HUES64 (cell line): ENCODE measurements around the gene SAE1.
A peak's percentile ranks its signal among the peaks of the same experiment; 100 is the strongest.
"Not testable (repeated sequence)": the region's sequence is repeated elsewhere in the genome, so short reads cannot be mapped to it uniquely, and the experiment has no call there.

Experiments used
- H3K27ac ChIP-seq: 2 replicates; pipeline ENCODE4 v1.7.0; 2013; ENCODE audit warnings: low read depth, low read length, inconsistent platforms
- H3K27me3 ChIP-seq: 2 replicates; pipeline ENCODE4 v1.6.1; 2013; ENCODE audit warnings: mild to moderate bottlenecking, low read length; ENCODE audit not compliant: insufficient read depth
- H3K36me3 ChIP-seq: 2 replicates; pipeline ENCODE4 v1.6.1; 2013; ENCODE audit warnings: mild to moderate bottlenecking, low read length; ENCODE audit not compliant: insufficient read depth
- H3K4me1 ChIP-seq: 2 replicates; pipeline ENCODE4 v1.6.1; 2013; ENCODE audit warnings: mild to moderate bottlenecking, low read length, moderate library complexity; ENCODE audit not compliant: insufficient read depth
- H3K4me3 ChIP-seq: 2 replicates; pipeline ENCODE4 v1.5.1; 2013; ENCODE audit warnings: mild to moderate bottlenecking, low read length, moderate library complexity
- H3K9ac ChIP-seq: 2 replicates; pipeline ENCODE4 v1.6.1; 2013; ENCODE audit warnings: mild to moderate bottlenecking, low read depth, low read length
- H3K9me3 ChIP-seq: 2 replicates; pipeline ENCODE4 v1.6.1; 2013; ENCODE audit warnings: low read depth, low read length; ENCODE audit not compliant: insufficient read depth
- WGBS: fragments of 150-250, 120-280 bp; methylation state at CpG from one replicate; pipeline ENCODE4 v1.1.7; 2013; ENCODE audit warnings: missing lambda C conversion rate; 5-methylcytosine and 5-hydroxymethylcytosine counted together

Gene SAE1

DNA sequence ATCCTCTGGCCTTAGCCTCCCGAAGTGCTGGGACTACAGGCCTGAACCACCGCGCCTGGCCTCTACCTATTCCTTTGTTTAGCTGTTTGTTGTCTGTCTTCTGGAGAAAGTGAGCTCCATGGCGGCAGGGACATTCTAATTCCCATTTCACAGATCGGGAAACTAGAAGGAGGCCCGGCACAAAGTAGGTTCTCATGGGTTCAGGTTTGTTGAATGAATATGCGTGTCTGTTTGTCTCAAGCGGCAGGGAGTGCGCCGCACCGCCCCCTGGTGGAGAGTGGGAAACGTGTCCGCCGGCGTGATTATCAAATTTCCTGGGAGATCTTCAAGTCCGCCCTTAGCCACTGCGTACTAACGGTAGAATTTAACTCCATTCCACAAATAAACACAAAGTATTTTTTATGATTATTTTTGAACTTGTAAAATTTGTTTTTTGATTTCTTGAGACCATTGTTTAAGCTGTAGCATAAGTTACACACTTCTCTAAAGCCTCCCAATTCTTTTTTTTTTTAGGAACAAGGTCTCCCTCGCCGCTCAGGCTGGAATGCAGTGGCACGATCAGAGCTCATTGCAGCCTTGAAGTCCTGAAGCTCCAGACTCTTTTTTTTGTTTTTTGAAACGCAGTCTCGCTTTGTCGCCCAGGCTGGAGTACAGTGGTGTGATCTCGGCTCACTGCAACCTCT is 116.8 kb downstream of the SAE1 start:
- Histone ChIP-seq H3K36me3 (no peaks in the 10 kb centered on the region), H3K27ac (no peak overlapping the region), H3K4me3 (no peak overlapping the region), H3K4me1 (no peaks in the 10 kb centered on the region), H3K9me3 (no peaks in the 10 kb centered on the region), H3K27me3 (peaks cover 11% of the 10 kb centered on the region), H3K9ac (no peak overlapping the region)
- WGBS: 50% methylated on average over 23 of the region's 25 CpGs

DNA sequence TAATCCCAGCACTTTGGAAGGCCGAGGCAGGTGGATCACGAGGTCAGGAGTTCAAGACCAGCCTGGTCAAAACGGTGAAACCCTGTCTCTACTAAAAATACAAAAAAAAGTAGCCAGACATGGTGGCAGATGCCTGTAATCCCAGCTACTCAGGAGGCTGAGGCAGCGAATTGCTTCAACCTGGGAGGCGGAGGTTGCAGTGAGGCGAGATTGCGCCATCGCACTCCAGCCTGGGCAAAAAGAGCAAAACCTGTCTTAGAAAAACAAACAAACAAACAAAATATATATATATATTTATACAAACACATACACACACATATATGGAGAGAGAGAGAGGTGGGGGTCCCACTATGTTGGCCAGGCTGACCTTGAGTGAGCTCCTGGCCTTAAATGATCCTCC is 122.4 kb downstream of the SAE1 start:
- not testable (repeated sequence) for H3K9me3 ChIP-seq, H3K27ac ChIP-seq, H3K4me3 ChIP-seq, H3K9ac ChIP-seq, H3K4me1 ChIP-seq, H3K36me3 ChIP-seq, H3K27me3 ChIP-seq
- WGBS: 93% methylated on average over 8 of the region's 8 CpGs

DNA sequence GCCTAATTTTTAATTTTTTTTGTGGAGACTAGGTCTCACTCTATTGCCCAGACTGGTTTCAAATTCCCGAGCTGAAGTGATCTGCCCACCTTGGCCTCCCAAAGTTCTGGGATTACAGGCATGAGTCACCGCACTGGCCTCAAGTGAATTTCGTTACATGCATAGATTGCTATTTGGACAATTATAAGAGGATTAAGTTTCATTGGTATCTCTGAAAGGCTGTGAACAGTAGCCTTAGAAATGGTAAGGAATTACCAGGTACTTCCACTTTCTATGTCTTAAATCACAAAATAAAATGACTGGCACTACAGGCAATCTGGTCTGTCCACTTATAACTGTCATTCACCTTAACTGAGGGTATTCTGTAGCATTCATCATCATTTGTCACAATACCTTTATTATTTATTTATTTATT is 122.8 kb downstream of the SAE1 start:
- Histone ChIP-seq H3K9ac (no peak overlapping the region), H3K4me1 (peaks cover 7% of the 10 kb centered on the region; the same call in 1 of the 2 replicates), H3K4me3 (no peak overlapping the region), H3K9me3 (no peaks in the 10 kb centered on the region), H3K36me3 (peaks cover 1% of the 10 kb centered on the region), H3K27ac (no peak overlapping the region), H3K27me3 (no peaks in the 10 kb centered on the region)
- 88% methylated on average over 3 of the region's 3 CpGs for WGBS

- peaks cover 7% of the 10 kb centered on the region; the same call in 1 of the 2 replicates for H3K4me1 ChIP-seq
- peaks cover 6% of the 10 kb centered on the region for H3K36me3 ChIP-seq
- no peak overlapping the region for H3K27ac ChIP-seq
- 98% methylated on average over 4 of the region's 5 CpGs for WGBS
- H3K27me3 ChIP-seq: no peaks in the 10 kb centered on the region
- no peaks in the 10 kb centered on the region for H3K9me3 ChIP-seq
- no peak overlapping the region for H3K9ac ChIP-seq
- no peak overlapping the region for H3K4me3 ChIP-seq
Measured at GRCh38 chr19:47253970-47254369, 123.3 kb downstream of the SAE1 start.

DNA sequence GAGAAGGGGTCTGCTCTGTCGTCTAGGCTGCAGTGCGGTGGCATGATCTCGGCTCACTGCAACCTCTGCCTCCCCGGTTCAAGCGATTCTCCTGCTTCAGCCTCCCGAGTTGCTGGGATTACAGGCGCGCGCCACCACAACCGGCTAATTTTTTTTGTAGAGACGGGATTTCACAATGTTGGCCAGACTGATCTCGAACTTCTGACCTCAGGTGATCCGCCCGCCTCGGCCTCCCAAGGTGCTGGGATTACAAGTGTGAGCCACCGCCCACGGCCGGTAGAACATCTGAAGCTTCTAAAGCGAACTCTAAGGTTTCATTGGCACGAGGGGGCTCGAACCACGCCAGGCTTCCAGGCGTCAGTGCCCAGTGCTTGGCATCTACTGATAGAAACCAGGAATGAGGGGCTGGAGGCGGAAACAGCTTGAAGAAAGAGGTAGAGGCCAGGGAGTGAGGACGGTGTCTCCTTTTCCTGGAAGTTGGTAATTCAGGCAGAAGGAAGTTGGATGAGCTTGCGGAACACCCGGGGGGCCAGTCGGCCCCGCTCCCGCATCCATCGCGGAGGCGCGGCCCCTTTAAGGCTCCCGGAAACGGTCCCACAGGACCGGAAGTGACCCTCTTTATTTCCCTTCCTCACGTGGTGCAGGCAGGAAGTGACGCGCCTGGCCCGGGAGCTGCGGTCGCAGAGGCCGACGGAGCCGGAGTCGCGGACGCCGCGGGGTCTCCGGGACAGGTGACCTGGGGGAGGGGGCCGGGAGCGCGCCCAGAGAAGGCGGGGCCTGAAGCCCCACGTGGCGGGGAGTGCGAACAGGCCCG is 125.5 kb downstream of the SAE1 start, which contains the start of gene CCDC9:
Gene CCDC9, plus strand, starts transcription at position 647 of the 814 bp plus-strand sequence. CDS start 1,876 bp downstream, outside the sequence.
- Histone ChIP-seq H3K4me1 (peaks cover 7% of the 10 kb centered on the region; the same call in 1 of the 2 replicates), H3K4me3 (peak within 1 kb of the TSS; percentile 74), H3K27ac (peak within 1 kb of the TSS; percentile 94), H3K9ac (peak within 1 kb of the TSS; percentile 80), H3K27me3 (no peaks in the 10 kb centered on the region), H3K36me3 (peaks cover 28% of the 10 kb centered on the region), H3K9me3 (no peaks in the 10 kb centered on the region)
- 27% methylated on average over 60 of the region's 60 CpGs for WGBS

GRCh38 chr19:47256693-47257410 is 126.2 kb downstream of the SAE1 start:
- H3K4me3 ChIP-seq: peak overlapping the region; percentile 74

DNA sequence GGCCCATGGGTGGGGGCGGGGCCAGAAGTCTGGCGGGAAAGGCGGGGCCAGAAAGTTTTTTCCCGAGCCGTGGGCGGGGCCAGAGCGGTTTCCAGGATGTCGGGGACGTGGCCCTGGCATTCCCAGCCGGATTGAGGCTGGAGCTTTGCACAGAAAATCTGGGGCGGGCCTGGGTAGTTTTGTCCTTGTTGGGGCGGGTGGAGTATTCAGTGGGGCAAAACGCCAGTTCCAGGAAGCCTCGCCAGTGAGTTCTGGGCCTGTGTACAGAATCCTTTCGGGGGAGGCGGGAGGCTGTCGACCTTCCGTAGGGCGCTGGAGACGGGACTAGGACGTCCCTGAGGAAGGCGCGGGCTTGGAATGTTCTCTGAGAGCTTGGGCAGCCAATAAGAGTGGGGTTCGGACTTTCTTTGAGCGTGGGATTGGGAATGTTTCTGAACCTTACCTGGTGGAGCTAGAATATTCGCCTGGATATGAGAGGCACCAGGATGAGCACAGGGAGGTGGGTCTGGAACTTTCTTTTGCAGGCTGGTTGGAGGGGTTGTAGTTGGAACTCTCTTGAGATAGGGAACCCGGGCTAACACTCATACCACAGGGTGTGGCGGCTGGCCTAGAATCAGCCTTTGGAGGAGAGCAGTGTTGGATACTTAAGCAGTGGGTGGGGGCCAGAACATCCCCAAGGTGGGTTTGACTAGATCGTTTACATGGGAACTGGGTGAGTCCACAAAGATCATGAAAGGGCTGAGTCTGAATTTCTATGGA is 127.0 kb downstream of the SAE1 start:
- WGBS: 8% methylated on average over 29 of the region's 29 CpGs
- Histone ChIP-seq H3K27ac (peak overlapping the region; percentile 92), H3K4me3 (peak overlapping the region; percentile 66), H3K9me3 (no peaks in the 10 kb centered on the region), H3K27me3 (no peaks in the 10 kb centered on the region), H3K4me1 (peaks cover 7% of the 10 kb centered on the region; the same call in 1 of the 2 replicates), H3K9ac (peak overlapping the region; percentile 72), H3K36me3 (peaks cover 38% of the 10 kb centered on the region)

More at GRCh38 chr19:47256693-47257410, 126.2 kb downstream of the SAE1 start:
- 0 out of 2 replicates have a peak overlapping the region, but pooled peaks have one; percentile 80 for H3K9ac ChIP-seq
- peaks cover 32% of the 10 kb centered on the region for H3K36me3 ChIP-seq
- H3K4me1 ChIP-seq: peaks cover 7% of the 10 kb centered on the region; the same call in 1 of the 2 replicates
- no peaks in the 10 kb centered on the region for H3K27me3 ChIP-seq
- H3K9me3 ChIP-seq: no peaks in the 10 kb centered on the region
- peak overlapping the region; percentile 94; the same call in 1 of the 2 replicates for H3K27ac ChIP-seq
- under 1% methylated on average over 52 of the region's 52 CpGs for WGBS

DNA sequence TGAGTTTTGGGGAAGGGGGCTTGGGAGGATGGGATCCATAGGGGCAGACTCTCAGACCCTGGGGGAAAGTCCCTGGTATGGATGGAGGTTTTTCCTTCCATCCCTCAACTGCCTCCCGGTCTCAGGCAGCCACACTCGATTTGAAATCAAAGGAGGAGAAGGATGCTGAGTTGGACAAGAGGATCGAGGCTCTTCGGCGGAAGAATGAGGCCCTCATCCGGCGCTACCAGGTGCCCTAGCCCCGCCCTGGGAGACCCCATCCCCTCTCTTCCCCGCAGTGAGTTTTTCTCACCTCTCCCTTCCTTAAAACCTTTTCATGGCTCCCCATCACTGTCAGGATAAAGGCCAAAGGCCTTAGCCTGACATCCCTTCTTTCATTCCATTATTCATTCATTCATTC is 127.8 kb downstream of the SAE1 start:
- Histone ChIP-seq H3K27me3 (no peaks in the 10 kb centered on the region), H3K9ac (peak overlapping the region; percentile 72), H3K4me3 (peak overlapping the region; percentile 66), H3K27ac (no peak overlapping the region), H3K4me1 (peaks cover 7% of the 10 kb centered on the region; the same call in 1 of the 2 replicates), H3K9me3 (no peaks in the 10 kb centered on the region), H3K36me3 (peaks cover 46% of the 10 kb centered on the region)
- 94% methylated on average over 9 of the region's 9 CpGs for WGBS

DNA sequence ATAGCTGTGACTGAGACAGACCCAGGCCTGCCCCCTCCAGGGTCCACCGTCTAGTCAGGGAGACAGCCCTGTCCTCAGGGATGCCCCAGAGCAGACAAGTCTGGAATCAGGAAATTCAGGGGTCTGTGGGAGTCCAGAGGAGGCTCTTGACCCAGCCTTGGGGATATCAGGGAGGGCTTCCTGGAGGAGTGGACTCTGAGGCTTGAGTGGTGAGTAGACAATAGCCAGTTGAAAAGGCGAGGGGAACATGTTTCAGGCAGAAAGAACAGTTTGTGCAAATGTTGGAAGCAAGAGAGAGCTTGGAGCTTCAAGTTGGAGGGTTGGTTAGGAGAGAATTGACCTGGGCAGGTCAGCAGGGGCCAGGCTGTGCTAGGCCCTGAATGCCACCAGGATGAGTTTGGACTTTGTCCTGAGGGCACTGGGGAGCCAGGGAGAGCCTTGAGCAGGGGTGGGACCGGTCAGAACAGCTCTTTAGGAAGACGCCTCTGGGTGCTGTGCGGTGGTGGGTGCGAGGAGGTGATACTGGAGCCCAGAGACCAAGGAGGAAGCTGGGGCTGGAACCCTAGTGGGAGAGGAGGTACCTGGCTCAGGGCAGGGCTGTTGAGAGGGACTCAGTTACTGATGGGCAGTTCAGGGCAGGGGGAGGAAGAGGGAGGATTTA is 128.4 kb downstream of the SAE1 start:
- H3K9me3 ChIP-seq: no peaks in the 10 kb centered on the region
- H3K27ac ChIP-seq: no peak overlapping the region
- peaks cover 46% of the 10 kb centered on the region for H3K36me3 ChIP-seq
- no peak overlapping the region for H3K4me3 ChIP-seq
- H3K4me1 ChIP-seq: peaks cover 7% of the 10 kb centered on the region; the same call in 1 of the 2 replicates
- no peaks in the 10 kb centered on the region for H3K27me3 ChIP-seq
- H3K9ac ChIP-seq: no peak overlapping the region
- 94% methylated on average over 6 of the region's 6 CpGs for WGBS
